Activated naive CD8-positive, alpha-beta T cell treated with anti-CD3 and anti-CD28 coated beads, Interleukin-2, amount 50 U/mL, for 16 hours (primary cell): Measurements from ENCODE around the gene ACADL.
"Not testable (repeated sequence)": the region's sequence is repeated elsewhere in the genome, so short reads cannot be mapped to it uniquely, and the experiment has no call there.

Experiments
- DNase-seq: peaks from one replicate; pipeline ENCODE4 v3.0.0-alpha.2; 2020; ENCODE audit warnings: low read depth, low spot score

Gene ACADL

GRCh38 chr2:210203147-210203546 lies 22.1 kb downstream of the ACADL start:
- no peak for DNase-seq

DNA sequence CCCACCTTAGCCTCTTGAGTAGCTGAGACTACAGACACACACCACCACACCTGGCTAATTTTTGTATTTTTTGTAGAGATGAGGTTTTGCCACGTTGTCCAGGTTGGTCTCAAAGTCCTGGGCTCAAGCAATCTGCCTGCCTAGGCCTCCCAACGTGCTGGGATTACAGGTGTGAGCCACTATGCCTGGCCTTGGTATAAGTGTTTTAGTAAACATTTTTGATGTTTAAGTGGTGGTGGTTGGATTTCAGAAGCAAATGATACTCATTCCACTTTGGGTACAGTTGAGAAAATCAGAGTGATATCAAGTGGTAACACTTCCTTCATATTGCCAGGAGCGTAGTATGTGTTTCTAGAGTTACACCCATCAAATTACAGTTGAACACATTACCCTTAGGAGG lies 25.4 kb downstream of the ACADL start:
- no peak for DNase-seq

- no peak for DNase-seq
Measured at GRCh38 chr2:210199186-210199765, 26.0 kb downstream of the ACADL start.

DNA sequence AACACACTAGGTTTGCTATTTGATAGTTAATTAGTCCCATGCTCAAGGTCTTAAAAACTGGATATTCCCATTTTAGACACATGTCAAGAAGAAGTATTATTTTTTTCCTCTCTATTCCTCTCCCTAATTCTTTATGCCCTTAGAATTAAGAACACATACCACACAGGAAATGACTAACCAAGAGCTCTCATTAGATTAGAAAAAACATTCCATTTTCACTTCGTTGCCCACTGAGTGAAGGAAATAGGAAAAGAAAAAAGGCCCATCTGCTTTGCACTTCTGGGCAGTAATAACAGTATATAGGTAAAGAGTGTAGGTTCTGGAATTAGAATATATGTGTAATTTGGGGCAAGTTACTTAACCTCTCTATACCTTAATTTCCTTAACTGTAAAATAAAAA lies 26.9 kb downstream of the ACADL start:
- no peak for DNase-seq

GRCh38 chr2:210197720-210198119 lies 27.5 kb downstream of the ACADL start:
- DNase-seq, result no peak

DNA sequence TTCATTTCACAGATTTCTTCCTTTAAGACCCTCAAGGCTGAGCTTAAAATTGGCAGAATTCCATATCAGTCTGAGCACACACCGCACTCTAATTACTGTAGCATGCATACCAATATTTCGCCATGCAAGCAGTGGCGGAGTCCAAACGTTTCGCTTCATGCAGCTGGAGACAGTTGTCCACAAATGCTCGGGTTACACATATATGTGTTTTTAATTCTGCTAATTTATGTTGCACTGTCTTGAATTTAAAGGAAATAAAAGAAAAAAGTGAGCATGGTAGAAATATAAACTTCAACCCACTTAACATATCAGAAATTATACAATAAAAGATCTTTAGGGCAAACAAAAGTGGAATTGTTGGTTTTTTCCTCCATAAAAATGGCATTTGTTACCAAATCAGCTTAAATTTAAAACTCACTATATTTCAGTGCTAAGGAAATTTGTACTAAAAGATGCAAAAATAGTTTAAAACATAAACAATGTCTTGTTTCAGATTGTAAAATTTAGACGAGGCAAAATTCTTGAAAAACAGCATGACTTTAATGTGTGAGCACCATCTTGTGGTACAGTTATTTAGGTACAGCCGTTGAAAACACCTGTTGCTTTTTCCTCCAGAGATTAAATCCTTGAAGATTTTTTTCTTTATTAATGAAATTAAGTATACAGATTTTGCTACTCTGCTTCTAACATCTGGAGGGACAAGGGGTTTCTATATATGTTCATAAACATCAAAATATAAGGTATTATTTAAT lies 30.0 kb downstream of the ACADL start:
- DNase-seq, result no peak

DNA sequence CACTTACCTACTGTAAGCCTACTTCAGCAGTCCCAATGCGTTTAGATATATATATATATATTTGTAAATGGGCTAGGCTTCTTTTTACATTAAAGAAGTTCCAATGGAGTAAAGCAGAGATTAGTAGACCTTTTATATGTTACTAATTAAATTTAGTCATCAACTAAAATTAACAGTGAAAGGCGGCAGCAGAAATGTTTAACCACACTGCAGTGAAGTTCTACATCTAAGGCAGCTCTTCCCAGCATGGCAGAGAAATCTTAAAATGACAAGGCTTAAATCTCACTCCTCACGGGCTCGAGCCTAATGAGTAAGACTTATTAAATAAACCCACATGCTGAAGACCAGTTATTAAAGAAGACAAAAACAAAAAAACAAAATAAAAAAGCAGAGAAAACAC lies 34.9 kb downstream of the ACADL start:
- DNase-seq, result no peak

DNA sequence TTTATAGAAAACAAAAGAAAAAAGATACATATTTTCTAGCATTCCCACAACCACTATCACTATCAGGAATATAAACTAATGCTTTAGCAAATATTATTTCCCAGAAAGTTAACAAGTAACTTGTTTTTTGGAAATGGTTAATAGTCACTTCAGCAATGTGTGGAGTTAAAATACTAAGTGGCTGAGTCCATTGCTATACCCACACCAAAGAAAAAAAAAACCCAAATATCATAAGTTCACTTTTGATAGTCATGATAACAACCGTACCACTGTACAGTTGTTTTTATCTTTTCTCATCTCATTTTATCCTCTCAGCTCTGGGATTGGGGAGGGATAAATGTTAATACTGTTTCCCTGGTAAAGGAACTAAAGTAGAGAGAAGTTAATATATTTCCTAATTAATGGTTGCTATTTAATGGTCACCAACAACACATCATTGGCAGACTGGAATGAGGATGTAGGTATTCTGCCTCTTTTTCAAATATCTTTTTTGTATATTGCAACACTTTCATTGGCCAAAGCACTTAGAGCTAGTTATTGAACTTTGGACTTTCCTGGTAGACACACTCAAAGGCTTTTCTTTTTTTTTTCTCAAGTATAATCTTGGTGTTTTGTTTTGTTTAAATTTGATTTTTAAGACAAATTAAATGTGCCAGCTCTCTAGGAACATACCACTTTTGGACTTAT lies 35.7 kb downstream of the ACADL start:
- DNase-seq, result no peak

- no peak for DNase-seq
Measured at GRCh38 chr2:210188755-210189154, 36.5 kb downstream of the ACADL start.

GRCh38 chr2:210188190-210188589 lies 37.1 kb downstream of the ACADL start:
- DNase-seq, result no peak

GRCh38 chr2:210183936-210184335 lies 41.3 kb downstream of the ACADL start:
- not testable (repeated sequence) for DNase-seq

- DNase-seq, result not testable (repeated sequence)
Measured at GRCh38 chr2:210181606-210182088, 43.6 kb downstream of the ACADL start.

DNA sequence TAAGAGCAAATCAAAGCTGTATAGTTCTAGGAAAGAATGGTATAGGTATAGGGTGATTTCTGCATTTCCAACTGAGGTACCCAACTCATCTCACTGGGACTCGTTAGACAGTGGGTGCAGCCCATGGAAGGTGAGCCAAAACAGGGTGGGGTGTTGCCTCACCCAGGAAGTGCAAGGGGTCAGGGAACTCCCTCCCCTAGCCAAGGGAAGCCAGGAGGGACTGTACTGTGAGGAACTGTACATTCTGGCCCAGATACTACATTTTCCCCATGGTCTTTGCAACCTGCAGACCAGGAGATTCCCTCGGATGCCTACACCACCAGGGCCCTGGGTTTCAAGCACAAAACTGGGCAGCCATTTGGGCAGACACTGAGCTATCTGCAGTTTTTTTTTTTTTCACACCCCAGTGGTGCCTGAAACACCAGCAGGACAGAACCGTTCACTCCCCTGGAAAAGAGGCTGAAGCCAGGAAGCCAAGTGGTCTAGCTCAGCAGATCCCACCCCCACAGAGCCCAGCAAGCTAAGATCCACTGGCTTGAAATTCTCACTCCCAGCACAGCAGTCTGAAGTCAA lies 44.1 kb downstream of the ACADL start:
- DNase-seq, result not testable (repeated sequence)

DNA sequence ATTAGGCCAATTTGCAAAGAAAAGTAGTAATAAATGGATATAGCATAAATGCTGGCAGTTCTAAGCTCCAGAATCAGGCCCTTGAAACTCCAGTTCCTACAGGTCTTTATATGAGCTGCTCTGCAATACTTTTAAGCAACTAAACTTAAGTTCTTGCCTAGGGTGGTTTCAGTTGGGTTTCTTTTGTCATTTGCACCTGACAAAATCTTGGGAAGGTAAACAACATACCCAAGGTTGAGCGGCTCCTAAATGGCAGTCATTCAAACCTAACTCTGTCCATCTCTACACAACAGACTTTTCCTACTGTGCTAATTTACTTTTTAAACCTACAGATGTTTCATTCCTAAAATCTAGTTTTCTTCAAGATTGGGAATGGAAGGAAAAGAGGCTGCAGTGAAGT lies 44.8 kb downstream of the ACADL start:
- DNase-seq, result no peak

DNA sequence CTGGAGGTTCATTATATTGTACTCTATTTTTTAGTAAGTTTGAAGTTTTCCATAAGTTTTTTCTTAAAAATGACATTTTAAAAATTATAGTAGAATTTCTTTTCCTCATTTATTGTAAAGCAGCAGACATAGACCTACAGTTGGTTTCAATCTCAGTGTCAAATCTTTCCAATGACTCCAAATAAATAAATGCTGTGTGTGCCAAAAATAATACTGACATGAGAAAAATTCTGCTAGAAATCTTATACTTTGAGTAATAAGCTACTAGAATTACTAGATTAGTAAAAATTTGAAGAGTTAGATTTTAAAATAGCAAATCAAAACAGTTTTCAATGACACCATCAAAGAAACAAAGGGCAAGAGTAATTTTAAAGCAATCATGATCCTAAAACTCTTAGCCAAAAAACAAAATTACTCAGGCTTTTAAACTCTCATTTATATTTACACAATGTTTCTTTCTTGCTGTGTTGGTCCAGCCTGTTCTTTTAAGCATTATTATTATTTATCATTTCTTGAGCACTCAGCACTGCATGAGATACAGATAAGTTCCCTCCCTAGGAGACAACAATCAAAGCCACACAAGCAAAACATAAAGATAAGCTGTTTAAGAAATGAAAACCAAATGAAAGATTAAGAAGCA lies 45.8 kb downstream of the ACADL start:
- DNase-seq, result no peak

- DNase-seq, result no peak
Measured at GRCh38 chr2:210177769-210178168, 47.5 kb downstream of the ACADL start.

DNA sequence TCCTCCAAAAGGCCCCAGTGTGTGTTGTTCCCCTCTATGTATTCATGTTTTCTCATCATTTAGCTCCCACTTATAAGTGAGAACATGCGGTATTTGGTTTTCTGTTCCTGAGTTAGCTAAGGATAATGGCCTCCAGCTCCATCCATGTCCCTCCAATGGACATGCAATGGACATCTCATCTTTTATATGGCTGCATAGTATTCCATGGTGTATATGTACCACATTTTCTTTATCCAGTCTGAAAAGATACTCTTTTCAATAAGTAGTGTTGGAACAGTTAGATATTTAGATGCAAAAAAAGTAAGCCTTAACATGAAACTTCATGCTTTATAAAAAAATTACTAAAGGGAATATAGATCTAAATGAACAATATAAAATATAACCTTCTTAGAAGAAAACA lies 48.1 kb downstream of the ACADL start:
- not testable (repeated sequence) for DNase-seq

- DNase-seq, result no peak
Measured at GRCh38 chr2:210174086-210174485, 51.2 kb downstream of the ACADL start.

- DNase-seq, result no peak
Measured at GRCh38 chr2:210172219-210172575, 53.0 kb downstream of the ACADL start.

DNA sequence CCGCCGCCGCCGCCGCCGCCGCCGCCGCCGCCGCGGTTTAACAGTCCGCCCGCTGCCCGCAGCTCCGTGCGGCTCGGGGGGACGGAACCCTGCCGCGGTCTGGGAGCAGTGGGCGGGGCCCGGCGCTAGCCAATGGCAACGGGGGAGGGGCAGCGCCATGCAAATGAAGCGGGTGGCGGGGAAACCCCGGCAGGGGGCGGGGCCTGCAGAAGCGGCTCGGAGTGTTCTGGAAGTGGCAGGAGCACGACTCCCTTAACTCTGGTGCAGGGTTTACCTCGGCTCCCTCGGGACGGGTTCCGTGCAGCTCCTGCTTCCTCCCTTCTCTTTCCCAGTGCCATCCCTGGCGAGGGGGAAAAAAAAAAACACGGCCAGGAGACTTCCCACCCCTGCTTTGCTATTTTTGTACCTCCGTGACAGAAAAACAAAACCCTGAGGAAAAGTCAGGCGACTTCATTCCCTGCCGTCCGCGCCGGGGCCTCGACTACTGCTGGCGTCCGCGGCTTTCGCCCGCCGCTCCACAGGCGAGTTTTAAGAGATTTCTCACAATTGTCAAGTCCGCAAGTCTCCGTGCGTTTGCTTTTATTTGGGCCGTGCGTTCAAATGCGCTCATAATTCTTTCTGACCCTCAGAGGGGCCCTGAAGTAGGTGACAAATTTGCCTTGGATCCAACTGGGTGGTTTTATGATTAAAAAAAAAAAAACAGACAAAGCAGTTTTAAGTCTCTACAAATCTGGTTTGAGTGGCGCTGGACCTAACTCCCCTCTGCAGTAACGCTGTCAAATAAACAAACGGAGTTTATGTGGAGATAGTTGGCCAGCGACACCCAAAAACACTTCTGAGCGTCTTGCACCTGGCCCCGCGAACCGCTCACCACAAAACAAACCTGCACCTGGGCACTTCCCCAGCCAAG lies 53.7 kb downstream of the ACADL start, which contains the start of gene KANSL1L:
Gene KANSL1L (minus strand): TSS at position 101 of the 910 bp plus-strand sequence. CDS start 16,827 bp downstream, outside the sequence.
- peak; percentile 89 for DNase-seq
